C4-2B (cell line): Measurements from ENCODE around the gene SGCE.

Experiments
- H3K27ac ChIP-seq: fragments of 450-650 bp; 2 replicates; pipeline ENCODE4 v1.5.1; 2017
- CTCF ChIP-seq: fragments of 450-650 bp; conservative IDR thresholded peaks from 2 replicates; pipeline ENCODE4 v1.5.1; 2017; ENCODE audit warnings: mild to moderate bottlenecking
- ZFX ChIP-seq: fragments of 450-650 bp; IDR thresholded peaks from 2 replicates; pipeline ENCODE4 v1.6.1; 2017

Gene SGCE

GRCh38 chr7:94687810-94688209, 31.9 kb upstream of the SGCE start:
- no peak overlapping the region for H3K27ac ChIP-seq
- TF ChIP-seq ZFX: no peak
- TF ChIP-seq CTCF: no peak

- no peak for TF ChIP-seq CTCF
- no peak for TF ChIP-seq ZFX
- H3K27ac ChIP-seq: no peak overlapping the region
Observed at GRCh38 chr7:94687076-94687475, 31.1 kb upstream of the SGCE start.

- no peak for TF ChIP-seq CTCF
- no peak for TF ChIP-seq ZFX
- no peak overlapping the region for H3K27ac ChIP-seq
Observed at GRCh38 chr7:94683066-94683465, 27.1 kb upstream of the SGCE start.

GRCh38 chr7:94679358-94679757, 23.4 kb upstream of the SGCE start:
- TF ChIP-seq CTCF (no peak), ZFX (no peak)
- no peak overlapping the region for H3K27ac ChIP-seq

GRCh38 chr7:94676431-94676830, 20.5 kb upstream of the SGCE start:
- no peak overlapping the region for H3K27ac ChIP-seq
- TF ChIP-seq ZFX (no peak), CTCF (no peak)

GRCh38 chr7:94675356-94675755, 19.4 kb upstream of the SGCE start:
- no peak overlapping the region for H3K27ac ChIP-seq
- no peak for TF ChIP-seq CTCF
- TF ChIP-seq ZFX: no peak

- TF ChIP-seq ZFX (no peak), CTCF (no peak)
- H3K27ac ChIP-seq: no peak overlapping the region
Observed at GRCh38 chr7:94671444-94672235, 15.7 kb upstream of the SGCE start.
